WERI-Rb-1 (cell line): ENCODE data around the gene YPEL2.

Experiments used
- DNase-seq: peaks from one replicate; pipeline ENCODE4 v3.0.0-alpha.2; 2020
- H3K27ac ChIP-seq: fragments of 250-450 bp; sonication (Bioruptor Pico); 2 replicates; pipeline ENCODE4 v1.5.1; 2020; ENCODE audit warnings: mild to moderate bottlenecking, moderate library complexity
- H3K27me3 ChIP-seq: fragments of 250-450 bp; sonication (Bioruptor Pico); 2 replicates; pipeline ENCODE4 v1.5.1; 2021; ENCODE audit warnings: mild to moderate bottlenecking, low read depth, moderate library complexity; ENCODE audit not compliant: insufficient read depth, severe bottlenecking
- H3K36me3 ChIP-seq: fragments of 250-450 bp; sonication (Bioruptor Pico); 2 replicates; pipeline ENCODE4 v1.5.1; 2020; ENCODE audit warnings: mild to moderate bottlenecking, moderate library complexity
- H3K4me3 ChIP-seq: 2 replicates; pipeline ENCODE4 v1.5.1; 2011; ENCODE audit warnings: low read depth, mild to moderate bottlenecking, control low read depth, low read length
- H3K9me3 ChIP-seq: fragments of 250-450 bp; sonication (Bioruptor Pico); 2 replicates; pipeline ENCODE4 v1.5.1; 2021; ENCODE audit warnings: mild to moderate bottlenecking, moderate library complexity; ENCODE audit not compliant: severe bottlenecking
- TF ChIP-seq, protein P1 (sequence below): IDR thresholded peaks from 2 replicates; pipeline ENCODE4 v1.5.1; 2011; ENCODE audit warnings: low read depth, mild to moderate bottlenecking, control low read depth, inconsistent platforms, low read length

YPEL2 gene

DNA sequence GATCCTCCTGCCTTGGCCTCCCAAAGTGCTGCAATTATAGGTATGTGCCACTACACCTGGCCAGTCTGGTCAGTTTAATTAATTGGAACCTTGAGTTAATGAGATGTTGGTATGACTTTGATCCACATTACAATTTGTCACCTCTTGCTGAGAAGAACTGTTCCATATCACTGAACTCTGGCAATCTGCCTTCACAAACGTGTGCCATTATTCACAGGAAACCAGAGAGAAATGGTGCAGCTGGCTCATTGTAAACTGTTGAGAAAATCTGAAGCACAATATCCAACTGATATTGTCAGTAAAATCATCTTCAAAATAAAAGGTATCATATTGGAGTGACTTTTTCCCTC is 39.3 kb upstream of the YPEL2 start:
- no peaks in the 10 kb centered on the region for H3K27me3 ChIP-seq
- H3K4me3 ChIP-seq: no peak overlapping the region
- H3K27ac ChIP-seq: no peak overlapping the region
- no peaks in the 10 kb centered on the region for H3K9me3 ChIP-seq
- TF ChIP-seq, protein P1, sequence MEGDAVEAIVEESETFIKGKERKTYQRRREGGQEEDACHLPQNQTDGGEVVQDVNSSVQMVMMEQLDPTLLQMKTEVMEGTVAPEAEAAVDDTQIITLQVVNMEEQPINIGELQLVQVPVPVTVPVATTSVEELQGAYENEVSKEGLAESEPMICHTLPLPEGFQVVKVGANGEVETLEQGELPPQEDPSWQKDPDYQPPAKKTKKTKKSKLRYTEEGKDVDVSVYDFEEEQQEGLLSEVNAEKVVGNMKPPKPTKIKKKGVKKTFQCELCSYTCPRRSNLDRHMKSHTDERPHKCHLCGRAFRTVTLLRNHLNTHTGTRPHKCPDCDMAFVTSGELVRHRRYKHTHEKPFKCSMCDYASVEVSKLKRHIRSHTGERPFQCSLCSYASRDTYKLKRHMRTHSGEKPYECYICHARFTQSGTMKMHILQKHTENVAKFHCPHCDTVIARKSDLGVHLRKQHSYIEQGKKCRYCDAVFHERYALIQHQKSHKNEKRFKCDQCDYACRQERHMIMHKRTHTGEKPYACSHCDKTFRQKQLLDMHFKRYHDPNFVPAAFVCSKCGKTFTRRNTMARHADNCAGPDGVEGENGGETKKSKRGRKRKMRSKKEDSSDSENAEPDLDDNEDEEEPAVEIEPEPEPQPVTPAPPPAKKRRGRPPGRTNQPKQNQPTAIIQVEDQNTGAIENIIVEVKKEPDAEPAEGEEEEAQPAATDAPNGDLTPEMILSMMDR: no peak
- no peak for DNase-seq
- H3K36me3 ChIP-seq: no peaks in the 10 kb centered on the region

DNA sequence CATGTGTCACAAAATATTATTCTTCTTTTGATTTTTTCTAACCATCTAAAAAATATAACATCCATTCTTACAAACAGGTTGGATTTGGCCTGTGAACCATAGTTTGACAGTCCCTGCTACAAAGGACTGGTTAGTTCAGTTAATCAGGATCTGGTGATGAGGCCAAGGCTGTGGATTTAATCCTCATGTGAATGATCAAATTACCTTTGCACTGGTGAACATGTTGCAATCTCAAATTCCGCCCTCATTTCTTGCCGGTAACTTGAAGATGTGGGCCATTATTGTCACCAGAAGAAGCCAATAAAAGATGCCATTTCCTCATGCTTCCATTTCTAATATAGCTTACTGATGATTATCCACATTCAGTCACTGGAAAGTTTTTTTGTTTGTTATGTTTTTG is 35.3 kb upstream of the YPEL2 start:
- no peak overlapping the region for H3K4me3 ChIP-seq
- TF ChIP-seq, protein P1: no peak
- H3K9me3 ChIP-seq: no peaks in the 10 kb centered on the region
- DNase-seq: no peak
- H3K27ac ChIP-seq: no peak overlapping the region
- no peaks in the 10 kb centered on the region for H3K36me3 ChIP-seq
- no peaks in the 10 kb centered on the region for H3K27me3 ChIP-seq

GRCh38 chr17:59298521-59298920 is 32.9 kb upstream of the YPEL2 start:
- DNase-seq: no peak
- no peak overlapping the region for H3K4me3 ChIP-seq
- H3K27ac ChIP-seq: no peak overlapping the region
- H3K36me3 ChIP-seq: no peaks in the 10 kb centered on the region
- no peaks in the 10 kb centered on the region for H3K27me3 ChIP-seq
- no peaks in the 10 kb centered on the region for H3K9me3 ChIP-seq
- TF ChIP-seq, protein P1: no peak

DNA sequence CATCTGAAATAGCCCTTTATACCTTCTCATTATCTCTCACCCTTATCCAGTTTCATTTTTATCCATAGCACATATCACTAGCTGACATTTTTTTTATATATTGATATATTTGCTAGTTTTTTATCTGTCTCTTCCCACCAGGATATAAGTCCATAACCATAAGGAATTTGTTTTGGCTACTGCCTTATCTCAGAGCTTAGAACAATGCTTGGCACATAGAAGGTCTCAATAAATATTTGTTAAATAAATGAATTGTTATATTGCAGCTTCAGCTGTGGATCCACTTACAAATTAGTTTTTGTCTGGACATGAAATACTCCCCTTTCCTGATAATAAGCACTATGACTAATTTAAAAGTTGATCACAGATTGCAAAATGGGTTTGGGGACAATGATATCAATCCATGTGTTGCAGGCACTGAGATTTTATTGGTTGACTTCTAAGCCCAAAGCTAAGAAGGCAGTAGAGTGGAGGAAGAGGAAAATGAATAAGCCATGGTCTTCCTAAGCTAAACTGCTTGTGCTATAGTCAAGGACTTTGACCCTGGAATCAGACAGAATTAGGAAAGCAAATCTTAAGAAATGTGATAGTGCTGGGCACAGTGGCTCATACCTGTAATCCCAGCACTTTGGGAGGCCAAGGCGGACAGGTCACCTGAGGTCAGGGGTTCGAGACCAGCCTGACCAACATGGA is 31.9 kb upstream of the YPEL2 start:
- H3K27ac ChIP-seq: no peak overlapping the region
- TF ChIP-seq, protein P1: no peak

GRCh38 chr17:59300941-59301340 is 30.5 kb upstream of the YPEL2 start:
- TF ChIP-seq, protein P1: no peak
- DNase-seq: no peak
- Histone ChIP-seq H3K9me3 (no peaks in the 10 kb centered on the region), H3K27me3 (no peaks in the 10 kb centered on the region), H3K4me3 (no peak overlapping the region), H3K27ac (no peak overlapping the region), H3K36me3 (no peaks in the 10 kb centered on the region)

More for the DNA sequence above, 31.9 kb upstream of the YPEL2 start:
- no peak for DNase-seq
- Histone ChIP-seq H3K4me3 (no peak overlapping the region), H3K27me3 (no peaks in the 10 kb centered on the region), H3K9me3 (no peaks in the 10 kb centered on the region), H3K36me3 (no peaks in the 10 kb centered on the region)

- H3K9me3 ChIP-seq: no peaks in the 10 kb centered on the region
- H3K36me3 ChIP-seq: no peaks in the 10 kb centered on the region
- no peak overlapping the region for H3K27ac ChIP-seq
- TF ChIP-seq, protein P1: no peak
- no peak for DNase-seq
- H3K27me3 ChIP-seq: no peaks in the 10 kb centered on the region
- H3K4me3 ChIP-seq: no peak overlapping the region
Measured at GRCh38 chr17:59304811-59305210, 26.6 kb upstream of the YPEL2 start.
